ENCODE data around the gene ZNF280B.

ZNF280B gene

DNA sequence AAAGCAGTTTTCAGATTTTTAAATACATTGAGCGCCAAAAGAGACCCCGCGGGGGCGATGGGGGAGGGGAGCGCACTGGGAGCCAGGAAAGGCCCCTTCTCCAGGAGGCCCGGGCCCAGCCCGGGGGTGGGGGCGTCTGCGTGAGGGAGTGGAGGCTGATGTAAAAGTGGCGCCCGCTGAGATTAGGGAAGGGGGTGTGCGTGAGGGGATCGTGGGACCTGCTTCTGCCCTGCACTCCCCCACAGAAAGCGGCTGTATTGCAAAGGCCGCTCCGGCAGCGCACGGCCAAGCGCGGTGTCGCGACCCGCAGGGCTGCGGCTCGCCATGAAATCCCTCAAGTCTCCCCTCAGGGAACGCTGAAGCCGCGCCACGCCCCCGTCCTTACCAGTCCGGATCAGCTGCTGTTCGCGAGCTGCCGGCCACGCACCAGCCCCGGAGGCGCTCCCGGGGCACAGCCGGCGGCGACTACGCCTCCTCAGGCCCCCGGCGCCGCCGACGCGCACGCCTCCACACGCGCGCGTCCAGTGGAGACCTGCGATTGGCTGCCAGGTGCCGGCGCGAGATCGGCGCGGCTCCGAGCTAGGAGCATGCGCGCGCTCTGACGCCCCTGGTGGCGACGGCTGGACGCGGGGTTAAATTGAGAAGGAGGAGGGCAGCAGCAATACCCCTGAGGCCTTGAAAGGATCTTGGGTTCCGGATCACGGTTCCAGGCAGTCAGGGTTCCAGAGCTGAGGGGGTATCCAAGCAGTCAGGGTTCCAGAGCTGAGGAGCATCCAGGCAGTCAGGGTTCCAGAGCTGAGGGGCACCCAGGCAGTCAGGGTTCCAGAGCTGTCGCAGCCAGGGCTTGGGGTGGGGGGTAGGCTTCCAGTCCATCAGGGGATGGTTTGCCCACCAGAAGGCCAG, at the start of gene ZNF280B:
Gene ZNF280B (minus strand): TSS at position 469 of the 903 bp plus-strand sequence. CDS start 19,344 bp downstream, outside the sequence.
- DNase-seq: peak; percentile 61

- DNase-seq: no peak
Measured at GRCh38 chr22:22556995-22557925, 48.7 kb upstream of the ZNF280B start.

- no peak for DNase-seq
Measured at GRCh38 chr22:22556578-22556977, 48.0 kb upstream of the ZNF280B start.

DNA sequence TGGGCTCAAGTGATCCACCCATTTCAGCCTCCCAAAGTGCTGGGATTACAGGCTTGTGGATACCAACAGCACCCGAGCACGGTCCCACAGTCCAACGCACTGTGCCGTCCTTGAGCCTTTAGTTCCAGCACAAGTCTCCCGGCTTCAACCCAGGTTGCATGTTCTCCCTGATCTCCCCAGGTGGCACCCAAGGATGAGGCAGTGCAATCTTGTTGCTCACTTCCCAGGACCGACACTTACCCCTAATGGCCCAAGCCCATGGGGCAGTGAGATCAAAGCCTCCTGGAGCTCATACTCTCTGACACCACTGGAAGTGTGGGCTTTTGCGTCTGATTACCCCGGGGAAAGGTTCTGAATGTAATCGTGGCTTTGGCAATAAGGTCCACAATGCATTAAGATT, 47.1 kb upstream of the ZNF280B start:
- DNase-seq: no peak

DNA sequence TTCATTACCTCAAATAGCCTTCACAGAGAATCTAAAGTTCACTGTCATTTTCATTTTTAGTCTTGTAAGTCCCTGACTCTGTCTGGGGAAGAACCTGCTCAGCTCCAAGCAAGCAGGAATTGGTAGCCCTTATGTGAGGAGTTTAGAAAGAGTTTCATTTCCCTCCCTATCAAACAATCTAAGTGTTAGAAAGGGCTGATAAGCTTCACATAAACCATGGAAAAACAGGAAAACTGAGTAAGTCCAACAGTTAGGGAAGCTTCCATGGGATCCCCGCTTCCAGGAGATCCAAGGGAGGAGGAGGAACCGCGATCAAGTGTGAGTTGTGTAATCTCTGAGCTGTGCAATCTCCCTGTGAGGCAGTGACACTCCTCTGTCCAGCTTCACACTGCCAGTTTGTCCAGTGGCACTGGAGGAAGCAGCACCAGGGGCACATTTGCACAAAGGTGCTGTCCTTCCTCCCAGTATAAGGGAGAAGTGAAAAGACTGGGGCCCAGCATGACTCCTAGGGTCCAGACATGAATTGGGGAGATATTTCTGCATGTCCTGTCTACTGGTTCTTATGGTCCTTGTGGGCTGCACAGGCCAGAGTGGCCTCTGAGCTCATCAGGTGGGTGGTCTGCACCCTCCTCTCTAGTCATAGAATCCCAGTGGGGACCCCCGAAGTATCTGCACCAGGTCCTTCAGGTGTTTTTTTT, 46.2 kb upstream of the ZNF280B start:
- no peak for DNase-seq

- no peak for DNase-seq
Measured at GRCh38 chr22:22553735-22554586, 45.4 kb upstream of the ZNF280B start.

GRCh38 chr22:22553141-22553540, 44.6 kb upstream of the ZNF280B start:
- no peak for DNase-seq

GRCh38 chr22:22552630-22553029, 44.1 kb upstream of the ZNF280B start:
- DNase-seq: no peak

- DNase-seq: no peak
Measured at GRCh38 chr22:22550789-22551434, 42.4 kb upstream of the ZNF280B start.

DNA sequence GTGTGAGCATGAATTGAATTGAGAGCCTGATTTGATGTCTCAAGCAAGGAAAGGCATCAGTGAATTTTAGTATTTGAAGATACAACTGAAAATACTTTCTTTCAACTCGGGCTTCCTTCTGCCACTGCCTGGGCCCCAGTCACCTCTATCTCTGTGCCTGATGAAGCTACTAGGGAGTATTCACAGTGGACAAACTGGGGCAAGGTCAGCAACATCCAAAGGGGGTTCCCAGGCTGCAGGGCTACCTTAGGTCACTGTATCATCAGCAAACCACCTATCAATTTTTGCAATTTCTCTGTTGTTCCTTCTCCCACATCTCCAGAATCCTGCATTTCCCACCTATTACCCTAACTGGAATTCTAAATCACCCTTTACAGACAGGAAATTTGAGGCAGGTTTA, 40.4 kb upstream of the ZNF280B start:
- no peak for DNase-seq

- DNase-seq: no peak
Measured at GRCh38 chr22:22548317-22548716, 39.8 kb upstream of the ZNF280B start.

- no peak for DNase-seq
Measured at GRCh38 chr22:22547692-22548300, 39.3 kb upstream of the ZNF280B start.

- DNase-seq: no peak
Measured at GRCh38 chr22:22547226-22547625, 38.7 kb upstream of the ZNF280B start.

GRCh38 chr22:22546490-22546889, 37.9 kb upstream of the ZNF280B start:
- no peak for DNase-seq

DNA sequence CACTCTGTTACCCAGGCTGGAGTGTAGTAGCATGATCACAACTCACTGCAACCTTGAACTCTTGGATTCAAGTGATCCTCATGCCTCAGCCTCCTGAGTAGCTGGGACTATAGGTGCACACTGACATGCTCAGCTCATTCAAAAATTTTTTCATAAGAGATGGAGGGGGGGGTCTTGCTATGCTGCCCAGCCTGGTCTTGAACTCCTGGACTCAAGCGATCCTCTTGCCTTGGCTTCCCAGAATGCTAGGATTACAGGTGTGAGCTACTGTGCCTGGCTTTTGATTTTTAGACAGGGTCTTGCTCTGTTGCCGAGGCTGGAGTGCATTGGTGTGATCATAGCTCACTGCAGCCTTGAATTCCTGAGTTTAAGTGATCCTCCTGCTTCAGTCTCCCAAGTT, 36.5 kb upstream of the ZNF280B start:
- DNase-seq: no peak

- DNase-seq: no peak
Measured at GRCh38 chr22:22538226-22538989, 29.9 kb upstream of the ZNF280B start.

- no peak for DNase-seq
Measured at GRCh38 chr22:22536916-22537315, 28.4 kb upstream of the ZNF280B start.

DNA sequence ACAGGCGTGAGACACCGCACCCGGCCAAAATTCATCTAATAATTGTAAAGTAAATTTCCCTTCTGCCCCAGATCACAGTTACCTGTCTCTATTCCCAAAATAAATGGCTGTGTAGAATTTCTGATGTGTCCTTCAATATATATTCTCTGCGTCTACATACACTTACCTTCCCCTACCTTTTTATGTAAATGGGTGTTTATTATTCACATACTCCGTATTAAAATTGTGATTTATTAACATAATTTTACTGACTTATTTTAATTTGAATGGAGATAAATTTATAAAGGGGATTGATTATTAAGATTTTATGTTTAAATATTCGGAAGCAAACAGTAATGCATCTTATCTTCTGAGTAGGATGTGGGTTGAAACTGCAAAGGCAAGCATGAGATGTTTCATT, 28.0 kb upstream of the ZNF280B start:
- DNase-seq: no peak

GRCh38 chr22:22535662-22536061, 27.1 kb upstream of the ZNF280B start:
- no peak for DNase-seq

Measured in NCI-H1092 (cell line).